Vagina (tissue), 2 donors: ENCODE data around the gene MND1.

ENCODE experiments used
- POLR2A ChIP-seq, 2 donors: fragments of 450-650 bp; IDR thresholded peaks; one replicate each; pipeline ENCODE4 v1.6.1; 2017; ENCODE audit warnings: antibody characterized with exemption in 2 of 2, mild to moderate bottlenecking in 2 of 2, moderate library complexity in 2 of 2
- POLR2AphosphoS5 ChIP-seq, 2 donors: sonication (generic); formaldehyde crosslinking; IDR thresholded peaks; one replicate each; pipeline ENCODE4 v1.9.0; 2017; ENCODE audit warnings: antibody characterized with exemption in 2 of 2, mild to moderate bottlenecking in 2 of 2, low read depth in 1 of 2; ENCODE audit not compliant: insufficient read depth in 1 of 2
- TF ChIP-seq, protein P1 (sequence below), 3 experiments: fragments of 450-650 bp in 2 of 3; fragments of 200-600 bp in 1 of 3; sonication (generic) in 1 of 3; IDR thresholded peaks; one replicate each; pipeline ENCODE4 v1.5.1; 2017 to 2019; ENCODE audit warnings: antibody characterized with exemption in 3 of 3, mild to moderate bottlenecking in 2 of 3, moderate library complexity in 2 of 3

DNA sequence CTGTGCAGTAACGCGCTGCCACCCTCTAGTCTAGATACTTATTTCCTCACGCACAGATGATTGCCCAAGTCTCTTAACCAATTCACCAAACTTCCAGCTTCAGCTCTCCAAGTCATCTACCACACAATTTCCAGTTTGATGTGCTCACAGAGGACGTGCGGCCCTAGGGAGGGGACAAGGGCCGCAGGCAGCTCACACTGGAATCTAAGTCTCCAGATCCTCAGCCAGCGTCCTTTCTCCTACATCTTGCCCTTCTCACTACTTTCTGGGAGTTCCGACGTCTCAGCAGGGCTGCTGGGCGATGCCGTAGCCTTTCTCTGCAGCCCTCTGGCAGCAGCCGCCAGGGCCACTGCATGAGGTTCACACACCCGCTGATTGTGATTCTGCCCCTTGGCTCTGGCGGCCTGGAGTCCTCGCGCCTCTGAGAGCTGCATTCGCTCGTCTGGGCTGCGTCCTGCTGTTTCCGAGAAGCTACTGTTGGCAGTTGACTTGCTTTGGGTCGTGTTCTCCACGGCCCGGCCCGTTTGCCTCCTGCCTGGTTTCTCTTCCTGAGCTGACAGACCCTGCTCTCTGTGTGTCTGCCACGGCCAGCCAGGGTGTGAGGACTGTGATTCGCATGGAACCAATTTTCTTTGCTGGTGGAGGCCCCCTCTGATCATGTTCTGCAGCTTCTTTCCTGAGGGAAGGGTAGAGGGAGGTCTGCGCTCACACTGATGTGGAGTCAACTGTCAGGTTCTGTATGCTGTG, 107.6 kb downstream of the MND1 start:
- TF ChIP-seq POLR2A (IDR thresholded peaks at IDR 0.05): no peak
- TF ChIP-seq, protein P1, sequence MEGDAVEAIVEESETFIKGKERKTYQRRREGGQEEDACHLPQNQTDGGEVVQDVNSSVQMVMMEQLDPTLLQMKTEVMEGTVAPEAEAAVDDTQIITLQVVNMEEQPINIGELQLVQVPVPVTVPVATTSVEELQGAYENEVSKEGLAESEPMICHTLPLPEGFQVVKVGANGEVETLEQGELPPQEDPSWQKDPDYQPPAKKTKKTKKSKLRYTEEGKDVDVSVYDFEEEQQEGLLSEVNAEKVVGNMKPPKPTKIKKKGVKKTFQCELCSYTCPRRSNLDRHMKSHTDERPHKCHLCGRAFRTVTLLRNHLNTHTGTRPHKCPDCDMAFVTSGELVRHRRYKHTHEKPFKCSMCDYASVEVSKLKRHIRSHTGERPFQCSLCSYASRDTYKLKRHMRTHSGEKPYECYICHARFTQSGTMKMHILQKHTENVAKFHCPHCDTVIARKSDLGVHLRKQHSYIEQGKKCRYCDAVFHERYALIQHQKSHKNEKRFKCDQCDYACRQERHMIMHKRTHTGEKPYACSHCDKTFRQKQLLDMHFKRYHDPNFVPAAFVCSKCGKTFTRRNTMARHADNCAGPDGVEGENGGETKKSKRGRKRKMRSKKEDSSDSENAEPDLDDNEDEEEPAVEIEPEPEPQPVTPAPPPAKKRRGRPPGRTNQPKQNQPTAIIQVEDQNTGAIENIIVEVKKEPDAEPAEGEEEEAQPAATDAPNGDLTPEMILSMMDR (IDR thresholded peaks at IDR 0.05): no peak
- TF ChIP-seq POLR2AphosphoS5 (IDR thresholded peaks at IDR 0.05; ENCODE audit: insufficient read depth in 1 of 2, low read depth in 1 of 2): no peak
